K562 (cell line): ENCODE results near the gene PGAP2. TPM values are rescaled to one million over a fixed set of nuclear protein-coding genes. Genes with fewer than 3 reads are reported as not detected.
A peak's percentile ranks its signal among the peaks of the same experiment; 100 is the strongest.

ENCODE experiments used
- HDAC8 ChIP-seq: fragments of 450-650 bp; IDR thresholded peaks from 2 replicates; pipeline ENCODE4 v1.6.1; 2016; ENCODE audit warnings: mild to moderate bottlenecking, missing genetic modification characterization, moderate library complexity, missing compliant biosample characterization
- MCM5 ChIP-seq: fragments of 450-650 bp; IDR thresholded peaks from 2 replicates; pipeline ENCODE4 v1.6.1; 2016; ENCODE audit warnings: low read depth
- NCOA1 ChIP-seq: fragments of 450-650 bp; IDR thresholded peaks from 2 replicates; pipeline ENCODE4 v1.6.1; 2016; ENCODE audit warnings: low read depth
- NRF1 ChIP-seq, 2 experiments: fragments of 450-650 bp; IDR thresholded peaks in 1 of 2; conservative IDR thresholded peaks in 1 of 2; 2 replicates each; pipeline ENCODE4 v1.6.1; 2014; ENCODE audit warnings: mild to moderate bottlenecking in 2 of 2
- POLR2AphosphoS2 ChIP-seq: IDR thresholded peaks from 2 replicates; pipeline ENCODE4 v1.6.1; 2012; ENCODE audit warnings: low read length, improper control_type of control experiment
- POLR3G ChIP-seq: IDR thresholded peaks from 2 replicates; pipeline ENCODE4 v1.6.1; 2011; ENCODE audit not compliant: insufficient read length, insufficient replicate concordance; ENCODE audit errors: extremely low read depth
- RBBP5 ChIP-seq: fragments of 200-600 bp; sonication (generic); IDR thresholded peaks from 2 replicates; pipeline ENCODE4 v1.6.1; 2012; ENCODE audit warnings: borderline replicate concordance, mild to moderate bottlenecking, low read length, control low read depth, inconsistent platforms; ENCODE audit not compliant: insufficient read depth, poor library complexity, severe bottlenecking
- TCF7 ChIP-seq: sonication (generic); IDR thresholded peaks from 2 replicates; pipeline ENCODE4 v1.6.1; 2016; ENCODE audit warnings: antibody characterized with exemption, borderline replicate concordance
- WHSC1 ChIP-seq: IDR thresholded peaks from one replicate; pipeline ENCODE4 v1.6.1; 2012; ENCODE audit warnings: low read length, control low read depth, inconsistent platforms
- ZEB2 ChIP-seq: fragments of 450-650 bp; IDR thresholded peaks from 2 replicates; pipeline ENCODE4 v1.6.1; 2016
- ZNF584 ChIP-seq: fragments of 200-800 bp; sonication (Bioruptor generic); IDR thresholded peaks from 2 replicates; pipeline ENCODE4 v1.6.1; 2016; ENCODE audit warnings: low read depth, mild to moderate bottlenecking, missing genetic modification characterization, missing compliant biosample characterization
- ZNF780A ChIP-seq: fragments of 250-450 bp; sonication (Bioruptor Pico); IDR thresholded peaks from 2 replicates; pipeline ENCODE4 v1.5.0; 2021; ENCODE audit warnings: mild to moderate bottlenecking
- polyA plus RNA-seq, 8 experiments: library from polyadenylated mRNA; depleted of rRNA in 4 of 8; stranded (reverse) in 5 of 8; unstranded in 3 of 8; fragments of >200 nt; fragmentation: Nextera tagmentation in 2 of 8; fragmentation: Illumina TruSeq in 1 of 8; extraction: Ambion mirVana in 2 of 8; extraction: Trizol in 1 of 8; gene quantifications; 2 replicates each; pipeline versions ENCODE4 v1.2.1 to v1.2.3, GENCODE V29; 2011 to 2014; ENCODE audit warnings: inconsistent platforms in 1 of 8, missing spikeins in 1 of 8
- total RNA-seq, 7 experiments: library from RNA; depleted of rRNA in 6 of 7; stranded (reverse); fragments of >200 nt in 6 of 7; fragmentation: Illumina TruSeq in 2 of 7; extraction: Trizol in 2 of 7; gene quantifications; 2 replicates each; pipeline versions ENCODE4 v1.2.1 to v1.2.3, GENCODE V29; 2011 to 2021; ENCODE audit warnings: low replicate concordance in 1 of 7
- TF ChIP-seq, protein P1 (sequence below): fragments of 450-650 bp; IDR thresholded peaks from 2 replicates; pipeline ENCODE4 v1.6.1; 2014; ENCODE audit warnings: low read depth, mild to moderate bottlenecking, moderate library complexity, borderline replicate concordance
- TF ChIP-seq, protein P2 (sequence below): sonication (generic); formaldehyde crosslinking; IDR thresholded peaks from 2 replicates; pipeline ENCODE4 v1.8.0; 2022; ENCODE audit warnings: mild to moderate bottlenecking, missing genetic modification reagents
- TF ChIP-seq, protein P3 (sequence below): sonication (generic); formaldehyde crosslinking; IDR thresholded peaks from 2 replicates; pipeline ENCODE4 v1.8.0; 2022; ENCODE audit warnings: mild to moderate bottlenecking, missing genetic modification reagents, borderline replicate concordance
- TF ChIP-seq, protein P4 (sequence below): IDR thresholded peaks from 2 replicates; pipeline ENCODE4 v1.6.1; 2011; ENCODE audit not compliant: insufficient read length; ENCODE audit errors: extremely low read depth

The PGAP2 gene
- total and polyA plus RNA-seq, 9 of the 15 experiments (the other 6 are each of a cell fraction or from before 2014, with no cell fraction given): 17.9 to 47.2 (median 33.7) TPM

DNA sequence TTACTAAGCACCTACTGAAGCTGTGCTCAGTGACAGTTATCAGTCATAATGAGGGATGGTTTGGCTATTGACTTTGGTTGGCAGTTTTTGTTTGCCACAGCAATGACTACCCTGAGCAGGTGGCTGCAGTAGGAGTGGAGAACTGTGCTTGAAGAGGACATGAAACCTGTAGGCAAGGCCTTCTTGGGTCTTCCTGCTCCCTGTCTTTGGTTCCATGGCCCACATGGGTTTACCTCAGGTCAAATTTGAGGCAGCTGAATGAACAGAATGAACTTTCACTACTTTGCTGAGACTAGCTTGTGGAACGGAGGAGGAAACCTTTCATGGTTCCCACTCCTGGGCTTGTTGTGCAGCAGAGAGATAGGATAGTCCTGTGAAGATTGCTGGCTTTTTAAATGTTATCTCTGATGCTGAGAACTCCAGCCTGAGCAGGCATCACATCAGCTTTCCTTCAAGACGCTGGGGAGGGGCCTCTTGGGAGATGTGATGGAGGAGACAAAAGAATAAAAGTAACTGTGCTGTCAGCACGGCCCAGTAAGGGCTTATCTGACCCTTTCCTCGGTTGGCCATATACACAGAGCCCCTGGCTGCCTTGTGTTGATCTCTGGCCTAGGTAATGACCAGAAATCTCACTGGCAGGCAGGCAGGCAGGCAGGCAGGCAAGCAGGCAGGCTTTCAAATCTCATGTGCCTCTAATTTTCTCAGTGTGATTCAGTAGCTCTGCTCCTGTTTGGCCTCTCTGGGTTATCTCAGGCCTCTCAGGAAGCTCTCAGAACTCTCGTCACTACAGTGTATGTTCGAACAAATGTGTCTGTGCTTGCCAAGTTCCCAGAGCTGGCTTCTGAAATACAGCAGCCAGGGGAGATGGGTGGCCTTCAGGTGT, 59.1 kb downstream of the PGAP2 start (continued):
- no peak for TF ChIP-seq RBBP5
- peak; percentile 62; the same call in 1 of the 2 replicates for TF ChIP-seq ZEB2
- TF ChIP-seq MCM5: no peak
- peak; percentile 61; the same call in 1 of the 2 replicates for TF ChIP-seq HDAC8 (tag)
- TF ChIP-seq NCOA1: peak; percentile 16; the same call in 1 of the 2 replicates
- TF ChIP-seq ZNF780A (CRISPR knock-in tag): peak; percentile 95; the same call in 1 of the 2 replicates
- TF ChIP-seq, protein P1, sequence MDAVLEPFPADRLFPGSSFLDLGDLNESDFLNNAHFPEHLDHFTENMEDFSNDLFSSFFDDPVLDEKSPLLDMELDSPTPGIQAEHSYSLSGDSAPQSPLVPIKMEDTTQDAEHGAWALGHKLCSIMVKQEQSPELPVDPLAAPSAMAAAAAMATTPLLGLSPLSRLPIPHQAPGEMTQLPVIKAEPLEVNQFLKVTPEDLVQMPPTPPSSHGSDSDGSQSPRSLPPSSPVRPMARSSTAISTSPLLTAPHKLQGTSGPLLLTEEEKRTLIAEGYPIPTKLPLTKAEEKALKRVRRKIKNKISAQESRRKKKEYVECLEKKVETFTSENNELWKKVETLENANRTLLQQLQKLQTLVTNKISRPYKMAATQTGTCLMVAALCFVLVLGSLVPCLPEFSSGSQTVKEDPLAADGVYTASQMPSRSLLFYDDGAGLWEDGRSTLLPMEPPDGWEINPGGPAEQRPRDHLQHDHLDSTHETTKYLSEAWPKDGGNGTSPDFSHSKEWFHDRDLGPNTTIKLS: 0 out of 2 replicates have a peak, but pooled peaks have one; percentile 23
- no peak for TF ChIP-seq TCF7
- TF ChIP-seq, protein P2, sequence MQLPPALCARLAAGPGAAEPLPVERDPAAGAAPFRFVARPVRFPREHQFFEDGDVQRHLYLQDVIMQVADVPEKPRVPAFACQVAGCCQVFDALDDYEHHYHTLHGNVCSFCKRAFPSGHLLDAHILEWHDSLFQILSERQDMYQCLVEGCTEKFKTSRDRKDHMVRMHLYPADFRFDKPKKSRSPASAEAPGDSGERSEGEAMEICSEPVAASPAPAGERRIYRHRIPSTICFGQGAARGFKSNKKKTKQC (CRISPR knock-in tag): no peak
- TF ChIP-seq, protein P3, sequence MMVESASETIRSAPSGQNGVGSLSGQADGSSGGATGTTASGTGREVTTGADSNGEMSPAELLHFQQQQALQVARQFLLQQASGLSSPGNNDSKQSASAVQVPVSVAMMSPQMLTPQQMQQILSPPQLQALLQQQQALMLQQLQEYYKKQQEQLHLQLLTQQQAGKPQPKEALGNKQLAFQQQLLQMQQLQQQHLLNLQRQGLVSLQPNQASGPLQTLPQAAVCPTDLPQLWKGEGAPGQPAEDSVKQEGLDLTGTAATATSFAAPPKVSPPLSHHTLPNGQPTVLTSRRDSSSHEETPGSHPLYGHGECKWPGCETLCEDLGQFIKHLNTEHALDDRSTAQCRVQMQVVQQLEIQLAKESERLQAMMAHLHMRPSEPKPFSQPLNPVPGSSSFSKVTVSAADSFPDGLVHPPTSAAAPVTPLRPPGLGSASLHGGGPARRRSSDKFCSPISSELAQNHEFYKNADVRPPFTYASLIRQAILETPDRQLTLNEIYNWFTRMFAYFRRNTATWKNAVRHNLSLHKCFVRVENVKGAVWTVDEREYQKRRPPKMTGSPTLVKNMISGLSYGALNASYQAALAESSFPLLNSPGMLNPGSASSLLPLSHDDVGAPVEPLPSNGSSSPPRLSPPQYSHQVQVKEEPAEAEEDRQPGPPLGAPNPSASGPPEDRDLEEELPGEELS: no peak
- no peak for TF ChIP-seq POLR3G
- TF ChIP-seq NRF1 (conservative IDR thresholded peaks at IDR 0.05 in 1 of 2, IDR thresholded peaks at IDR 0.05 in 1 of 2): peak; percentile 50 to 68
- TF ChIP-seq ZNF584 (CRISPR knock-in tag): no peak
- no peak for TF ChIP-seq POLR2AphosphoS2
- no peak for TF ChIP-seq WHSC1
- TF ChIP-seq, protein P4, sequence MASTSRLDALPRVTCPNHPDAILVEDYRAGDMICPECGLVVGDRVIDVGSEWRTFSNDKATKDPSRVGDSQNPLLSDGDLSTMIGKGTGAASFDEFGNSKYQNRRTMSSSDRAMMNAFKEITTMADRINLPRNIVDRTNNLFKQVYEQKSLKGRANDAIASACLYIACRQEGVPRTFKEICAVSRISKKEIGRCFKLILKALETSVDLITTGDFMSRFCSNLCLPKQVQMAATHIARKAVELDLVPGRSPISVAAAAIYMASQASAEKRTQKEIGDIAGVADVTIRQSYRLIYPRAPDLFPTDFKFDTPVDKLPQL: no peak
- TF ChIP-seq, all 486 proteins: peak for 108
